Endometrium (tissue), 2 donors: ENCODE measurements around the gene MAPK1.
A peak's percentile ranks its signal among the peaks of the same experiment; 100 is the strongest.
"Not testable (repeated sequence)": the region's sequence is repeated elsewhere in the genome, so short reads cannot be mapped to it uniquely, and the experiment has no call there.

Experiments
- FAIRE-seq: peaks from 2 replicates; lab custom pipeline; 2012; peaks lifted over from hg19 to GRCh38; lab: Jason Lieb, UNC
- donor health status: control.
- donor health status: control.

The MAPK1 gene

DNA sequence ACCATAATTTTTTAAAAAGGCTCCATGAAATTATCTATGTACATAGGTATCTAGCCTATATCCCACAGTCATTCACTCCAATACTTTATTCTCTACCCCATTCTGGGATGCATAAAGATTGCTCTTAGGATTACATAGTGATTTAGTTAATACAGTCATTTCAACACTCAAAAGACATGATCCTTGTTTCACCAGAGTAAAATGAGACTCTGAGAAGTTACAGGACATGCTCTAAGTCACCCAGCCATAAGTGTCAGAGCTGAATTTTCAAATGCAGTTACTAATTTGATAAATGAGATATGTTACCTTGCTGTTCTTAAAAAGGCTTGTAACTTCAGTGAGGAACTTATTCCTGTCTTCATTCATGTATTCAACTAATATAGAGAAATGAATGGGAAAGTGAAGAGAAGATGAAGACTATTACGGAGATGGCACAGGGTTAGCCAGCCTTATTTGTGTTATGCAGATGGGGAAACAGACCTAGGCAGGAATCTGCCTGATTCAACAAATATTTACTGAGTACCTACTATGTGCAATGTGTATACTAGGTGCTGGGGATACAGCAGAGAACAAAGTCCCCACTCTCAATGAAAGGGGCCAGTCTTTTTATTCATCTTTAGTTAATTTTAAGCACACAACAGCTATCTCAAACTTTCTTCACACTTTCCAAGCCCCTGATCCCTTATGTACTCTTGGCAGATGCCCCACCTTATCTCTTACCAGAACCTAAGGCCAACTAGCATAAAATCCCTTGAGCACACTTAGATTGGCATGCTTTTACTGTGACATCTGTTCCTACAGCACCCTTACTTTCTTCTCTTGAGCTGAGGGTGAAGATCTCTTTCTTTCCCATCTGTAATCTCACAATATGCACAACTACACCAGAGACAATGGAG, 21.6 kb downstream of the MAPK1 start:
- no peak for FAIRE-seq

DNA sequence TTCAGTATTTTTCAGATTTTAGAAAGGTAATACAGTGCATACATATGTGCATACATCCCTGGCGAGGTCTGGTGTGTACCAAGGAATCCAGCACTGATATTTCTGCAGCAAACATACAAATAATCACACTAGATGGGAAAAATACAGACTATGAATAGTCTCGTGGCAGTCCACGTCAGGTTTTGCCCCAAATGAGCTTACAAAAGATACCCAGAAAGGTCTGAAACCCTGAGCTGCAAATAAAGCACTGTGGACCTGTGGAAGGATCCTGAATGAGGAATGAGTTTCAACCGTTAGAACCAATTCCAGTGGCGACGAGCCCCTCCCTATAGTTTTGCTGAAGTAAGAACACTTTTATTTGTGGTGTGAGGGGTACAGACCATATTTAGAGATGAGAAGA, 24.5 kb downstream of the MAPK1 start:
- no peak for FAIRE-seq

DNA sequence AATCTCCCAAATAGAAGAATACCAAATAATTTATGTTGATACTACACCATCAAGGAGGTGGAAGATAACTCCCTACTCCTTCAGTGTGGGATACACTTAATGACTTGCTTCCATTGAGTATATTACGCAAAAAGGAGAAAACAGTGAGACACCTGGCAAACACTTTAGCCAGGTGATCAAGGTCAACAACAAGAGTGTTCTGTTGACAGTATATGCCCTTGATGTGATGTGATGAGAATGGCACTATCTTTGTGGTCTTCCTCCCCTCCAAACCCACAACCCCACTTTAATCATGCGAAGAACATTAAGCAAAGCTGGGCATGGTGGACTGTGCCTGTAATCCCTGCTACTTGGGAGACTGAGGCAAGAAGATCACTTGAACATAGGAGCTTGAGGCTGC, 26.0 kb downstream of the MAPK1 start:
- FAIRE-seq, result no peak

DNA sequence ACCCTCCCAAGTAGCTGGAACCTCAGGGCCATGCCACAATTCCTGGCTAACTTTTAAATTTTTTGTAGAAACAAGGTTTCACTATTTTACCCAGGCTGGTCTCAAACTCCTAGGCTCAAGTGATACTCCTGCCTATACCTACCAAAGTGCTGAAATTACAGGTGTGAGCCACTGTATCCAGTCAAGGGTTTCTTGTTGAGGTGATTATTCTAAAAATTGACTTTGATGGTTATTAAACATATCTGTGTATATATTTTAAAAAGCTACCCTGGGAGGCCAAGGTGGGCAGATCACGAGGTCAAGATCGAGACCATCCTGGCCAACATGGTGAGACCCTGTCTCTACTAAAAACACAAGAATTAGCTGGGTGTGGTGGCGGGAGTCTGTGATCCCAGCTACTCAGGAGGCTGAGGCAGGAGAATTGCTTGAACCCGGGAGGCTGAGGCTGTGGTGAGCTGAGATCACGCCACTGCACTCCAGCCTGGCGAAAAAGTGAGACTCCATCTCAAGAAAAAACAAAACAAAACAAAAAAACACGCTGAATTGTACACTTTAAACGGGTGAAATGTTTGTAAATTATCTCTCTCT, 27.1 kb downstream of the MAPK1 start:
- no peak for FAIRE-seq

DNA sequence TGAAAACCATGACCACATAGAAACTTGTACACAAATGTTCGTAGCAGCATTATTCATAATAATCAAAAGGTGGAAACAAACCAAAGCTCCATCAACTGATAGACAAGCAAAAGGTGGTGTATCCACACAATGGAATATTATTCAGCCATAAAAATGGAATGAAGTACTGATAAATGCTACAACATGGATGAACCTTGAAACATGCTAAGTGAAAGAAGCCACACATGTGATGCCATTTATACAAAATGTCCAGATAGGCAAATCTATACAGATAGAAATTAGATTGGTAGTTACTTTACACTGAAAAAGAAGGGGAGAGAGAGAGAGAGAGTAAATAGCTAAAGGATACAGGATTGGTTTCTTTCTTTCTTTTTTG, 27.7 kb downstream of the MAPK1 start:
- no peak for FAIRE-seq

DNA sequence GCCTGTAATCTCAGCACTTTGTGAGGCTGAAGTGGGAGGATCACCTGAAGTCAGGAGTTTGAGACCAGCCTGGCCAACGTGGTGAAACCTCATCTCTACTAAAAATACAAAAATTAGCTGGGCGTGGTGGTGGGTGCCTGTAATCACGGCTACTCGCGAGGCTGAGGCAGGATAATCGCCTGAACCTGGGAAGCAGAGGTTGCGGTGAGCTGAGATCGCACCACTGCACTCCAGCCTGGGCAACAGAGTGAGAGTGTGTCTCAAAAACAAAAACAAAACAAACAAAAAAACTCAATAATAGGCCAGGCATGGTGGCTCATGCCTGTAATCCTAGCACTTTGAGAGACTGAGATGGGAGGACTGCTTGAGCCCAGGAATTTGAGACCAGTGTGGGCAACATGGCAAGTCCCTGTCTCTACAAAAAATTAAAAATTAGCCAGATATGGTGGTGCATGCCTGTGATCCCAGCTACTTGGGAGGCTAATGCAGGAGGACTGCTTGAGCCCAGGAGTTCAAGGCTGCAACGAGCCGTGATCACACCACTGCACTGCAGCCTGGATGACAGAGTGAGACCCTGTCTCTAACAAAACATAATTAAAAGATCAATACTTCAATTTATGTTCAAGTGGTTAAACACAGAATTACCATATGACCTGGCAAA, 28.2 kb downstream of the MAPK1 start:
- not testable (repeated sequence) for FAIRE-seq

DNA sequence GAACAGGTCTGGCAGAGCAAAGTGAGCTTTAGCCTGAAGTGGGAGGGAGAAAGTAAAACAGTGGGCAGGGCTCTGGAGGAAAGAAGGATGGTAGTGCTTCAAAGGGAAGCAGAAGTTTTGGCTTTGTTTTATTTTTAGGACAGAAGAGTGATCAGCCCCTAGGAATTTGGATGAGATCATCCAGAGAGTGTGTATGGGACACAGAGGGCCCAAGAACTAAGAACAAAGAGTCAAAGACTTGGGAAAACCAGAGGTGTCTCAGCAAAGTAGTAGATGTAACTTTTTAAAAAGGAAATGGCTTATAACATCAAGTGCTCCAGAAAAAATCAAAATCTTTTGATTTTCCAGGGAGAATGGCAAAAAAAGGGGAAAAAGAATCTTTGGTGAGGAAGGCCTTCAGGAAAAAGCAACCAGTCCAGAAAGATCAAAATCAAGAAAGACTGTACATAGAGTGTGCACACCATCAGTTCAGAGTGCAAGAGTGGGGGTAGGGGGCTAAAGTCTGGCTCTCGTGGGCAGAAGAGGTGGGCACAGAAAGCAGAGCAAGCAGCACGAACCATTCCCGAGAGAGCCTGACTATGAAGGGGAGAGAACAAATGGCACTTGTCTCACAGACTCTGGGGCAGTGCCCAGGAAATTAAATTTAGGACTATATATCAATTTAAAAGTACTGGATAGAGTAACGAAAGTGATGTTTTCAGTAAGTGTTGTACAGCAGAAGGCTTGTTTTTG, 30.0 kb downstream of the MAPK1 start:
- FAIRE-seq, result peak; percentile 85

DNA sequence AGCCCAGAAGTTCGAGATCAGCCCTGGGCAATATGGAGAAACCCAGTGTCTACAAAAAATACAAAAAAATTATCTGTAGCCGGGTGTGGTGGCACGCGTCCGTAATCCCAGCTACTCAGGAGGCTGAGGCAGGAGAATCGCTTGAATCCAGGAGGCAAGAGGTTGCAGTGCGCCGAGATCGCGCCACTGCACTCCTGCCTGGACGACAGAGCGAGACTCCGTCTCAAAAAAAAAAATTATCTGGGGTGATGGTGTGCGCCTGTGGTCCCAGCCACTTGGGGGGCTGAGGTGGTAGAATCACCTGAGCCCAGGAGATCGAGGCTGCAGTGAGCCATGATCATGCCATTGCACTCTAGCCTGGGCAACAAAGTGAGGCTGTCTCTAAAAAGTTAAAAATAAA, 31.0 kb downstream of the MAPK1 start:
- not testable (repeated sequence) for FAIRE-seq

DNA sequence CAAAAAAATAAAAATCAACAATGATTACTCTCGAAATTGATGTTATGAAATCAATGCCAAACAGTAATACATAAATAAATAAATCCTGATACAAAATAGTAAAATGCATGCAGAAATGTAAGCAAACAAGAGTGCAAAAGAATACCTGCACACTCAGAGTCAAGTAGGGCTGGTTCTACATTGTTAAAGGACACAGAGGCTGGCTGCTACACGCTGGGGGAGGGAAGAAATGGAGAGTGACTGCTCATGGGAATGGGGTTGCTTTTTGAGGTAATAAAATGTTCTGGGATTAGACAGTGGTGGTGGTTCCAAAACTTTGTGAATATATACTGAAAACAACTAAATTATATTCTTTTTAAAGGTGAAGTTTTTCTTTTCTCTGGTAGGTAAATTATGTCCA, 32.1 kb downstream of the MAPK1 start:
- FAIRE-seq, result no peak

DNA sequence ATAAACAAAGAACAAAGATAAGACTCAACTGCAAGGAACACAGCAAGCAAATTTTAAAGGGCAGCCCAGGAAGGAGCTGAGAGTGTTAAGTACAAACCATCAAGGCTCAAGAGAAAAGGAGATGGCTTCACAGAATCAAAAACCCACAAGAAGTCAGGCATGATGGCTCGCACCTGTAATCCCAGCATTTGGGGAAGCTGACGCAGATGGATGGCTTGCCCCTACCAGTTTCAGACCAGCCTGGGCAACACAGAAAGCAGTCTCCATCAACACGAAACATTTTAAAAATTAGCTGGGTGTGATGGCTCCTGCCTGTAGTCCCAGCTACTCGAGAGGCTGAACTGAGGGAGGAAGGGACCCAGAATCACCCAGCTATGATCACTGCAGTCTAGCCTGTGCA, 32.6 kb downstream of the MAPK1 start:
- FAIRE-seq, result no peak

DNA sequence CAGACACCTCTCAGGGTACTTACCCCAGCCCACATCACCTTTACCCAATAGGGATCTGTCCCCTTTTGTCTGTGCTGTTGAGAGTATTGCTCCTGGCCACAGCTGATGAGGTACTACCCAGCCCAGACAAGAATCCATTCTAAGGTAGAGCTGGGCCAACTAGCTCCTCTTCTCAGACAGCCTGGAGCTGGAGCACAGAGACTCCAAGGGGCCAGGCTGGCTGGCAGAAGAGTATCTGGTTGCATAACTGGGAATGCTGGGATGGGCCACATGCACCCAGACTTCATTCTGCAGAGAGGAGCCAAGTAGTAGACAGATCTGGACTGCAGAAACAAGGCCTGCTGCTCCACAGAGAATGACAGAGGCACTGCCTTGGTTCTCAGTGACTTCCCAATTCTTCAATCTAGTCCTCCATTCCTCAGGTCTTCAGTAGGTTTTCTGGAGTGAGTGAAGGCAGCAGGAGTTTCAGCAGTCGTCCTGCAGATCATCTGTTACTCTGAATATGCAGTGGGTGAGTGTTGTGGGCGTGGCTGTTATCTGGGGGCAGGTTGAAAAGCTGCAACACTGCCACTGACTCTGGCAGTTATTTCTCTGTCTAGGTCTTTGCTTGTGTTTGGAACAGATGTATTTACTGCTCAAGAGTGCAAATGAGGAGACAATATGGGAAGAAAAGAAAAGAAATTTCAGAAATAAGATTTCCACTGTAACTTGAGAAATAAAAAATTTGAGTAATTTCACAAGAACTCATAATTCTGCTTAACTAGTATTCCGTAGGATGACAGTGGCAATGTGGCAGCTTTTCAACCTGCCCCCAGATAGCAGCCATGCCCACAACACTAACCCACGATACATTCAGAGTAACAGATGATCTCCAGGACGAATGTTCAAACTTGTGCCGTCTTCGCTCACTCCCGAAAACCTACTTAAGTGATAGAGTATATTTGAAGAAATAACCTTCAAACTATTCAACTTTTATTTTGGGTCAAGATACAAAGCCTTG, 34.9 kb downstream of the MAPK1 start:
- FAIRE-seq, result no peak

DNA sequence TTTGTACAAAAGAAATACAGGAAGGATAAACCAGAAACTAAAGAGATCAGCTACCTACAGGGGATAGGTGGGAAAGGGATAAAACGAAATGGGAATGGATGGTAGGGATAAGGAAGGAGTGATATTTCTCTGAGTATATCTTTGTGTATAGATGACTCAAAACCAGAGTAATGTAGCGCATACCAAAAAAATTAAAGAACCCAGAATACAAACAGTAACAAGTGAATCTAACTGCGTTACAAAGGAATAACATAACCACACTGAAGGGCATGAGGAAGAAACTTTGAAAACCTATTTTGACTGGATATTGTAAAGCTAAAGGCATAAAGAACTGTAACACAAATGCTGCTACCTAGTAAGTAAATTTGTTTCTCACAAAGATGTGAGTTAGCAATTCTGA, 37.9 kb downstream of the MAPK1 start:
- FAIRE-seq, result no peak

DNA sequence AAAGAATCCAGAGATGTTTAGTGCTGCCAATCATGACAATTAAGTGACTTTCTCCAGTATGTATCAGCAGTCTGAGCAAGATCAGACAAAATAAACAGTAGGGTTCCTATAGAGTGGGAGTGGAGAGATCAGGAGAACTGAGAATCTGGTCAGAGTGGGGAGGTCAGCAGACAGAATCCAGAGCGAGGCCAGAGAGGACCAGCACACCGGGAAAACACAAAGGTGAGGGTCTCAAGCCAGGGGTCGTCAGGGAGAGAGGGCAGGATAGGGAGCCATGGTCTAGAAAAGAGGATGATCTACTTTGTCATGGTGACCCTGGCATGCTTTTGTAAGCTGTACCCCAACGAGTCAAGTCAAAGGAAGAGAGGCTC, 39.2 kb downstream of the MAPK1 start:
- no peak for FAIRE-seq

DNA sequence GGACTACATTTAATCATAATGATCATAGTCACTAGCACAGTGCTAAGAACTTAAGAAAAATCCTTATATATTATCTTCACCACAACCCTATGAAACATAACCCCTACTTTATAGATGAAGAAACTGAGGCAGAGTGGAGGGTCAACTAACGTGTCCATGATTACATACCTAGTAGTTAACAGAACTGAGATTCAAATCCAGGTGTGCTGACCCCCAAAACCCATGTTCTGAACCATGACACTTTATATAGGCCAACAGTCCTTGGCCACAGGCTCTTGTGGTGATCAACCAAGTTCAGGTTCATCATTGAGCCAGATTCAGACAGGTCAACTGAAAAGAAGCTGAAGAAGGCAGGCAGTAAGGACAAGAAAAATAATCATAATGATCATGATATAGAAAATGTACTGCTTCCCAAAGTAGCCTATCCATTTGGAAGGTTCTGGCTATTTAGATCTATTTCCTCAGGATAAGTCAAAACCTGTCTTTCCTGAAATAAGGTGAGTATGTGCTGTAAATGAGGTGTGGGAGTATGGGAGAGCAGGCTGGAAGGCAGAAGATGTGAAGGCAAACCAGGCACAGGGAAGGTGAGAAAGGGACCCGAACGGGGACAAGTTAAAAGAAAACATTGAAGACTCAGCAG, 39.7 kb downstream of the MAPK1 start:
- FAIRE-seq, result no peak

DNA sequence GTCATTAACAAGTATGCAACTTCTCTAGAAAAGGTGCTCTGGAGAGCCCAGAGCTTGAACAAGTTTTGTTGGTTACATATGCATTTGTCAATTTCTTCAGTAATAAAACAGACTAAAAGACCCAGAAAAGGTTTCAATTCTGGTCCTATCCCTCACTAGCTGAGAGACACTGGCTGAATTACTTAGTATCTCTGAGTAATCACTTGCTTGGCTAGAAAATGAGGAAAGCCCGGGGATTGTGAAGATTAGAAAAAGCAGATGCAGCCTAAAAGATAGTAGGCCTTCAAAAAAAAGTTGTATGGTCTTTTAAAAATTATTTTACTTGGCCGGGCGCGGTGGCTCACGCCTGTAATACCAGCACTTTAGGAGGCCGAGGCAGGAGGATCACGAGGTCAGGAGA, 41.2 kb downstream of the MAPK1 start:
- FAIRE-seq, result no peak

DNA sequence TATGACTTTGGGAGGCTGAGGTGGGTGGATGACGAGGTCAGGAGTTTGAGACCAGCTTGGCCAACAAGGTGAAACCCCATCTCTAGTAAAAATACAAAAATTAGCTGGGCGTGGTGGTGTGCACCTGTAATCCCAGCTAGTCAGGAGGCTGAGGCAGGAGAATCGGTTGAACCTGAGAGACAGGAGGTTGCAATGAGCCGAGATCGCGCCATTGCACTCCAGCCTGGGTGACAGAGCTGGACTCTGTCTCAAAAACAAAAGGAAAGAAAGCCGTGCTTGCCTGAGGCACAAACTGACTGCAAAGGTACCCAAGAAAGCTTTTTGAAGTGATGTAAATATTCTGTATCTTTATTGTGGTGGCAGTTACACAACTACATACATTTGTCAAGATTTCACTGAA, 42.5 kb downstream of the MAPK1 start:
- FAIRE-seq, result not testable (repeated sequence)

DNA sequence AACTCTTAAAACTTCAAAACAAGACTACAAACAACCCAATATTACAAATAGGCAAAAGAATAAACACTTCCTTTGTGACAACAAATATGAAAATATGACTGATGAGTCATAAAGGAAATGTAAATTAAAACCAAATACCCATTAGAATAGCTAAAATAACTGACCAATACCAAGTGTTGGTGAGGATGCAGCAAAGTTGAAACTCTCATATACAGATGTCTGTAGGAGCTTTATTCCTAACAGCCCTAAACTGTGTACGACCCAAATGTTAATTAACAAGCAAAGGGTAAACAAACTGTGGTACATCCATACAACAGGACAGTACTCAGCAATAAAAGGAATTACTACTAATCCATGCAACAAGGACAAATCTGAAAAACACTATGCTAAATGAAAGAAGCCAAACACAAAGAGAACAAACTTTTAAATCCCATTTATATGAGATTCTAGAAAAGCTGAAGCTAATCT, 43.0 kb downstream of the MAPK1 start:
- no peak for FAIRE-seq

DNA sequence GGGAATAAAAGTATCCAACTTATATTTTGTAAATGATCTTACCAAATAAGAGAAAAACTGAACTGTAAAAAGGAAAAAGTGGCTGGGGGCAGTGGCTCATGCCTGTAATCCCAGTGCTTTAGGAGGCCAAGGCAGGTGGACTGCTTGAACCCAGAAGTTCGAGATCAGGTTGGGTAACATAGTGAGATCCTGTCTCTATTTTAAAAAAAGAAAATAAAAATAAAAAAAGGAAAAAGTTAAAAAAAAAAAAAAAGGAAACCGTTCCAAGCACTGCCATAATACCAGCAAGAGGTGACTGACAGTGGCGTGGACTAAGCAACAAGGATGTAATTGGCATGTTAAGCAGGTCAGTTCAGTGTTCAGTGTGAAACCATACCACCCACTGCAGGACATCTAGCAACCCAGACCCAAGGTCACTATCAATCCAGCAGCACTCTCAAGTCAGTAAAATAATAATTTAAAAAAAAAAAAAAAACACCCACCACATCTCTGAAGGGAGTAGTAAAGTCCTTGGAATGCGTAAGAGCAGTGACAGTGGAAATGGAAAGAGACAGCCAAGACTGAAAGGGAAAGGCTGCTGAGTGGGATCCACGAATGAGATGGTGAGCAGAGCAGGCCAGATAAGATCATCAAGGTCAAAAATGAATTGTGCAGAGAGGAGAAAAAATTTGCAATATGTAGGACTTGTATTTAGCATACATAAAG, 43.6 kb downstream of the MAPK1 start:
- no peak for FAIRE-seq

DNA sequence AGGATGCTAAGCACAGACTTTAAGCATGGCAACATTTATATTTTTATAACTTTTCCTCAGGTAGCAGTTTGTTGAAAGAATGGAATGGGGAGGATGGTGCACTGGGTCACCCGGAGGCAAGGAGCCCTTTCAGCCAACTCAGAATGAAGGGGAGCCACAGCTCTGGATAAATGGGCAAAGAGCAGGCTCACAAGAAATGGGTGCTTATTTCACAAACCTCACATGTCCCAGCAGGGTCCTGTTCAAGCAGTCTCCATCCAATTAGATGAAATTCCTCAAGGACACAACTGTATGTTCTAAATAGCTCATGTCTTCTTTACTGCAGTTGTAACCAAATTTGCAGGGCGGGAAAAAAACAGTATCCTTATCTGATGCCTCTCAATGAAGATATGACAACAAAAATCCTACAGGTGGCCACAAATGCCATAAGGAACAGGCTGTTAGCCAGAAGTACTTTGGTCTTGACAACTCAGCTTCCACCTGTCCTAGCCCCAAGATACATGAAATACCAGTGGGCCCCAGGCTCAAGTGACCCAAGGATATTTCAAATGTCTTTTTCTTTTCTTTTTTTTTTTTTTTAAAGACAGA, 48.2 kb downstream of the MAPK1 start:
- FAIRE-seq, result no peak
